H1 (cell line): ENCODE results near the gene CFAP97. TPM values are rescaled to one million over a fixed set of nuclear protein-coding genes. Genes with fewer than 3 reads are reported as not detected.

Experiments
- CTCF ChIA-PET: fragments of 300-600 bp; sonication (Branson Sonifier 250); formaldehyde crosslinking; loops from one replicate; lab custom pipeline; 2021; ENCODE audit not compliant: partially characterized antibody; lab: Charles Lee
- POLR2A ChIA-PET: fragments of 300-600 bp; sonication (Branson Sonifier 250); formaldehyde crosslinking; loops from one replicate; lab custom pipeline; 2021; ENCODE audit warnings: inconsistent platforms; ENCODE audit not compliant: partially characterized antibody; lab: Charles Lee
- DNase-seq, 2 experiments: peaks; one replicate each; pipeline versions ENCODE4 v3.0.0 to v3.0.0-alpha.2; 2010 to 2022; ENCODE audit warnings: low spot score in 2 of 2, low read depth in 1 of 2, mixed read lengths in 1 of 2
- FAIRE-seq: peaks from 2 replicates; lab custom pipeline; 2011; peaks lifted over from hg19 to GRCh38; lab: Jason Lieb, UNC
- H2AFZ ChIP-seq: 2 replicates; pipeline ENCODE4 v1.8.1; 2012; ENCODE audit warnings: low read length, inconsistent platforms
- H2AK5ac ChIP-seq: 2 replicates; pipeline ENCODE4 v1.6.1; 2013; ENCODE audit warnings: low read depth, low read length
- H2BK120ac ChIP-seq: replicated peaks from 2 replicates; pipeline ENCODE3; 2013; ENCODE audit warnings: low read depth, low read length, inconsistent platforms
- H2BK12ac ChIP-seq: 2 replicates; pipeline ENCODE4 v1.6.1; 2013; ENCODE audit warnings: low read depth, low read length
- H2BK15ac ChIP-seq: 2 replicates; pipeline ENCODE4 v1.6.1; 2013; ENCODE audit warnings: low read length
- H2BK20ac ChIP-seq: 2 replicates; pipeline ENCODE4 v1.6.1; 2013; ENCODE audit warnings: low read length
- H2BK5ac ChIP-seq: 2 replicates; pipeline ENCODE4 v1.6.1; 2013; ENCODE audit warnings: low read depth, low read length
- H3K14ac ChIP-seq: 2 replicates; pipeline ENCODE4 v1.6.1; 2013; ENCODE audit warnings: inconsistent platforms; ENCODE audit not compliant: insufficient read length
- H3K18ac ChIP-seq: 2 replicates; pipeline ENCODE4 v1.6.1; 2013; ENCODE audit warnings: low read length; ENCODE audit errors: extremely low read depth
- H3K23ac ChIP-seq: 2 replicates; pipeline ENCODE4 v1.6.1; 2013; ENCODE audit warnings: inconsistent platforms; ENCODE audit not compliant: insufficient read length
- H3K23me2 ChIP-seq: 2 replicates; pipeline ENCODE4 v1.6.1; 2013; ENCODE audit warnings: low read depth, low read length
- H3K27ac ChIP-seq: 2 replicates; pipeline ENCODE4 v1.6.1; 2011; ENCODE audit warnings: low read depth, low read length, inconsistent platforms
- H3K27me3 ChIP-seq, 4 experiments: replicated peaks in 1 of 4; 1 replicate in 1 of 4; 2 replicates in 3 of 4; pipeline versions ENCODE4 v1.6.1 to v1.8.1; 2011 to 2013; ENCODE audit warnings: low read length in 3 of 4, mild to moderate bottlenecking in 3 of 4, inconsistent platforms in 2 of 4, mixed read lengths in 2 of 4, moderate library complexity in 1 of 4; ENCODE audit not compliant: control insufficient read depth in 3 of 4, insufficient read depth in 3 of 4; ENCODE audit errors: extremely low read depth in 1 of 4
- H3K36me3 ChIP-seq, 4 experiments: 2 replicates each; pipeline versions ENCODE4 v1.6.1 to v1.8.1; 2011 to 2013; ENCODE audit warnings: mild to moderate bottlenecking in 4 of 4, low read length in 3 of 4, moderate library complexity in 2 of 4, control low read depth in 1 of 4, inconsistent platforms in 1 of 4; ENCODE audit not compliant: insufficient read depth in 4 of 4, control insufficient read depth in 2 of 4
- H3K4ac ChIP-seq: replicated peaks from 2 replicates; pipeline ENCODE3; 2013; ENCODE audit warnings: low read length, low read depth, mixed read lengths, inconsistent platforms; ENCODE audit not compliant: insufficient read length
- H3K4me1 ChIP-seq, 4 experiments: replicated peaks in 1 of 4; 1 replicate in 1 of 4; 2 replicates in 3 of 4; pipeline versions ENCODE4 v1.6.1 to v1.8.1; 2011 to 2013; ENCODE audit warnings: low read length in 3 of 4, inconsistent platforms in 2 of 4, mixed read lengths in 1 of 4; ENCODE audit not compliant: insufficient read depth in 4 of 4, control insufficient read depth in 3 of 4
- H3K4me2 ChIP-seq, 2 experiments: 2 replicates each; pipeline versions ENCODE4 v1.6.1 to v1.8.1; 2011 to 2013; ENCODE audit warnings: low read depth in 2 of 2, low read length in 2 of 2, control low read depth in 1 of 2, inconsistent platforms in 1 of 2, mild to moderate bottlenecking in 1 of 2; ENCODE audit not compliant: insufficient read depth in 1 of 2
- H3K4me3 ChIP-seq, 4 experiments: fragments of 200-600, 300-600 bp in 1 of 4; sonication (generic), shearing (Covaris generic), sonication (Bioruptor Twin) in 1 of 4; 2 replicates each; pipeline versions ENCODE4 v1.5.1 to v1.8.1; 2011 to 2016; ENCODE audit warnings: low read length in 4 of 4, low read depth in 3 of 4, control low read depth in 2 of 4, inconsistent platforms in 2 of 4, mild to moderate bottlenecking in 2 of 4, mixed read lengths in 1 of 4, moderate library complexity in 1 of 4; ENCODE audit not compliant: insufficient read depth in 2 of 4; ENCODE audit errors: extremely low read depth in 1 of 4
- H3K56ac ChIP-seq: replicated peaks from 2 replicates; pipeline ENCODE3; 2013; ENCODE audit warnings: low read depth, mild to moderate bottlenecking, mixed read lengths, low read length, inconsistent platforms; ENCODE audit not compliant: insufficient read length
- H3K79me1 ChIP-seq: 2 replicates; pipeline ENCODE4 v1.6.1; 2013; ENCODE audit warnings: low read depth, low read length, control low read depth
- H3K79me2 ChIP-seq, 2 experiments: 2 replicates each; pipeline versions ENCODE4 v1.6.1 to v1.8.1; 2012 to 2013; ENCODE audit warnings: low read length in 2 of 2, mild to moderate bottlenecking in 2 of 2, inconsistent platforms in 1 of 2; ENCODE audit not compliant: insufficient read depth in 2 of 2, control insufficient read depth in 1 of 2
- H3K9ac ChIP-seq, 4 experiments: replicated peaks in 1 of 4; 1 replicate in 1 of 4; 2 replicates in 3 of 4; pipeline versions ENCODE4 v1.6.1 to v1.8.1; 2011 to 2013; ENCODE audit warnings: low read depth in 3 of 4, low read length in 3 of 4, control low read depth in 2 of 4, mild to moderate bottlenecking in 2 of 4, moderate library complexity in 2 of 4, inconsistent platforms in 1 of 4; ENCODE audit errors: extremely low read depth in 1 of 4
- H3K9me3 ChIP-seq, 2 experiments: 2 replicates each; pipeline versions ENCODE4 v1.6.1 to v1.8.1; 2012 to 2013; ENCODE audit warnings: mild to moderate bottlenecking in 2 of 2, moderate library complexity in 2 of 2, control low read depth in 1 of 2, inconsistent platforms in 1 of 2, low read depth in 1 of 2, low read length in 1 of 2, mixed read lengths in 1 of 2; ENCODE audit not compliant: insufficient read depth in 2 of 2
- H4K20me1 ChIP-seq, 2 experiments: replicated peaks in 1 of 2; 2 replicates each; pipeline versions ENCODE3 to v1.8.1; 2011 to 2013; ENCODE audit warnings: inconsistent platforms in 2 of 2, low read length in 2 of 2, mild to moderate bottlenecking in 1 of 2; ENCODE audit not compliant: insufficient read depth in 2 of 2, control insufficient read depth in 1 of 2
- H4K5ac ChIP-seq: 2 replicates; pipeline ENCODE4 v1.6.1; 2013; ENCODE audit warnings: low read length, low read depth, mixed read lengths, inconsistent platforms; ENCODE audit not compliant: insufficient read length
- H4K8ac ChIP-seq: 2 replicates; pipeline ENCODE4 v1.8.0; 2013; ENCODE audit warnings: mild to moderate bottlenecking, moderate library complexity, low read length, inconsistent platforms; ENCODE audit not compliant: insufficient read depth; ENCODE audit errors: extremely low read depth
- H4K91ac ChIP-seq: replicated peaks from 2 replicates; pipeline ENCODE3; 2013; ENCODE audit warnings: low read length, mixed read lengths, inconsistent platforms; ENCODE audit not compliant: insufficient read length
- BRCA1 ChIP-seq: IDR thresholded peaks from 2 replicates; pipeline ENCODE4 v1.6.1; 2012; ENCODE audit warnings: low read depth, low read length, improper control_type of control experiment
- EGR1 ChIP-seq: IDR thresholded peaks from 2 replicates; pipeline ENCODE4 v1.6.1; 2011; ENCODE audit warnings: low read depth, low read length, borderline replicate concordance
- EP300 ChIP-seq, 2 experiments: IDR thresholded peaks; 1 replicate in 1 of 2; 2 replicates in 1 of 2; pipeline ENCODE4 v1.6.1; 2011 to 2012; ENCODE audit warnings: low read depth in 2 of 2, low read length in 2 of 2, mild to moderate bottlenecking in 2 of 2, borderline replicate concordance in 1 of 2, inconsistent platforms in 1 of 2, moderate library complexity in 1 of 2
- KDM5A ChIP-seq: fragments of 200-600 bp; IDR thresholded peaks from 2 replicates; pipeline ENCODE4 v1.7.1; 2012; ENCODE audit warnings: mild to moderate bottlenecking, low read length, inconsistent platforms, mixed read lengths
- RNF2 ChIP-seq: fragments of 200-900, 300-1000 bp; sonication (generic); IDR thresholded peaks from 2 replicates; pipeline ENCODE4 v1.7.1; 2016; ENCODE audit warnings: borderline replicate concordance, low read depth, mild to moderate bottlenecking, antibody characterized with exemption, low read length; ENCODE audit not compliant: poor library complexity, severe bottlenecking; ENCODE audit errors: missing control alignments
- SRF ChIP-seq: IDR thresholded peaks from 2 replicates; pipeline ENCODE4 v1.6.1; 2011; ENCODE audit warnings: mild to moderate bottlenecking, low read depth, low read length, moderate library complexity
- YY1 ChIP-seq: IDR thresholded peaks from 2 replicates; pipeline ENCODE4 v1.6.1; 2011; ENCODE audit warnings: low read depth, mild to moderate bottlenecking, low read length
- WGBS, 2 experiments: shearing (Covaris generic) in 1 of 2; methylation state at CpG; one replicate each; pipeline versions ENCODE4 v1.1.6 to v1.1.7; 2013 to 2015; ENCODE audit warnings: low lambda C conversion rate in 2 of 2, mixed read lengths in 2 of 2, inconsistent platforms in 1 of 2, low coverage in 1 of 2, missing lambda C conversion rate in 1 of 2; ENCODE audit not compliant: insufficient replicate concordance in 2 of 2, insufficient coverage in 1 of 2, insufficient read length in 1 of 2; ENCODE audit errors: extremely low coverage in 1 of 2, missing lambda C conversion rate in 1 of 2; 5-methylcytosine and 5-hydroxymethylcytosine counted together
- polyA plus RNA-seq, 7 experiments: library from polyadenylated mRNA; depleted of rRNA in 3 of 7; stranded (reverse) in 5 of 7; unstranded in 2 of 7; fragments of >200 nt in 5 of 7; fragments of 200-250 nt in 2 of 7; gene quantifications; 1 replicate in 5 of 7; 2 replicates in 1 of 7; 4 replicates in 1 of 7; pipeline versions ENCODE4 v1.2.1 to v1.2.3, GENCODE V29; 2011 to 2013; ENCODE audit warnings: missing spikeins in 2 of 7, mixed read lengths in 2 of 7
- total RNA-seq: library from RNA; stranded (reverse); fragmentation: NEBNext Ultra II Directional; extraction: Animal tissue kit (Norgen Biotek cat#: 25700); gene quantifications from 2 replicates; pipeline ENCODE4 v1.2.1, GENCODE V29; 2021
- TF ChIP-seq, protein P1 (sequence below): IDR thresholded peaks from 2 replicates; pipeline ENCODE4 v1.6.1; 2012; ENCODE audit warnings: low read length, inconsistent platforms

CFAP97 gene
- total and polyA plus RNA-seq, 2 of the 8 experiments (the other 6 are each of a cell fraction or from before 2014, with no cell fraction given) = 9.2 to 40.4 TPM

DNA sequence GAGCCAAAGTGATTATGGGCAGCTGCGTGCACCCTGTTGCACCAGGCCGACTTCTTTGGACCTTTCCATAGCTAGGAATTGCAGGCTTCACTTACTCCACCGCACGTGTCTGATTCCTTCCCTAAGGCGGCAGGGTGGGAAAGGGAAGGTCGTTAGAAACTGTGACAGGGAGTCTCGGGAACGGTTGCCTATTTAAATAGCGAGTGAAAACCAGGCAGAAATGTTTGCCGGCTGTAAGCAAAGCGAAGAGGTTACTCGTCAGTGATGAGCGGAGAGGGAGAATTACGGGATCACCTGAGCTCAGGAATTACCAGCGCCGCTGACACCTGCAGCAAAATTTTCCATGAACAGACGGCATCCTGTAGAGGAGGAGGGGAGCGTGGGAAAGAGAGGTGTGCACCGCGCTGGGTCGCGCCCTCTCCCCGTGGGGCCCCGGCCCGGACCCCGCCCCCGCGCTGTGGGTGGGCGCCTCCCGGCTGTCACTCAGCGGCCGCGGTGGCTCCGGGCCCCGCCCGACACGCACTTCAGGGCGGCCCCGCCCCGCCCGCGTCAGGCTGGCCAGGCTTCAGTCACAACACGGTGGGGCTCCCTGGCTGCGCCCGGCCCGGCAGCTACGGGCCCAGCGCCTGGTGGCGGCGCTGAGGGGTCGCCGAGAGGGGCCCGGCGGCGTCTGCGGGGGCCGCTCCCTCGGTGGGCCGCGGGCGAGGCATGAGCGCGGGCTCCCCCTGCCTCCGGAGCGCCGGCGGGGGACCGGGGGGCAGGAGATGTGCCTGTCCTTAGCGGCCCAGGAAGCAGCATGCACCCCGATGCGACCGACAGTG, 5.4 kb upstream of the CFAP97 start, which contains the start of gene SNX25:
SNX25 (plus strand) TSS at position 568 of the 821 bp plus-strand sequence; CDS start at position 797, 229 bp downstream.
- H3K9ac ChIP-seq = peak within 1 kb of the TSS; percentile 42 to 85 (median 57)
- H3K4ac ChIP-seq = peak within 1 kb of the TSS; percentile 79
- H3K9me3 ChIP-seq = no peaks in the 10 kb centered on the region
- peak within 1 kb of the TSS; percentile 16 for H4K8ac ChIP-seq
- H3K18ac ChIP-seq = peak within 1 kb of the TSS; percentile 92
- H3K4me1 ChIP-seq = peaks cover 5 to 14% (median 10%) of the 10 kb centered on the region in 4 experiments; a peak in 6 of 7 replicates
- no peaks in the 10 kb centered on the region for H3K79me1 ChIP-seq
- peak within 1 kb of the TSS; percentile 71 to 89 (median 80) for H3K4me3 ChIP-seq
- H2AK5ac ChIP-seq = no peak within 1 kb of the TSS
- peaks cover 0 to 3% (median 0%) of the 10 kb centered on the region in 4 experiments; a peak in 2 of 7 replicates for H3K27me3 ChIP-seq
- H4K5ac ChIP-seq = peak within 1 kb of the TSS; percentile 64
- peak within 1 kb of the TSS; percentile 12 for H3K56ac ChIP-seq
- H3K27ac ChIP-seq = no peak within 1 kb of the TSS
- H2BK20ac ChIP-seq = no peak within 1 kb of the TSS
- peak within 1 kb of the TSS; percentile 84 for H4K91ac ChIP-seq
- H3K4me2 ChIP-seq = peak within 1 kb of the TSS; percentile 71 to 97
- ChIA-PET POLR2A (interaction anchor here (0.8 to 1.9 kb wide), 7 partner anchors 10 to 392 kb away, joined by 3 to 5 read pairs (median 3); partner anchors contain the start of gene SLC25A4), CTCF (interaction anchor here (1.1 kb wide), 1 partner anchor 25 kb away, joined by 5 read pairs; no protein-coding TSS in a partner anchor)
- no peak within 1 kb of the TSS for H2BK120ac ChIP-seq
- peaks cover 8% of the 10 kb centered on the region for H3K23me2 ChIP-seq
- 6% methylated on average over 49 of the region's 72 CpGs; no CpG with 5 or more reads in 1 of the 2 experiments for WGBS, 2 experiments
- peak within 1 kb of the TSS; percentile 53; the same call in 1 of the 2 replicates for H2BK15ac ChIP-seq
- no peak within 1 kb of the TSS for H3K23ac ChIP-seq
- DNase-seq (peak in 1 of 2 experiments; percentile 93), FAIRE-seq (no peak)
- H3K79me2 ChIP-seq = peaks cover 0 to 40% of the 10 kb centered on the region in 2 experiments; a peak in 2 of 4 replicates
- peaks cover 4 to 5% of the 10 kb centered on the region in 2 experiments for H4K20me1 ChIP-seq
- H2BK5ac ChIP-seq = peak within 1 kb of the TSS; percentile 55; the same call in 1 of the 2 replicates
- peak within 1 kb of the TSS; percentile 47 for H2AFZ ChIP-seq
- H2BK12ac ChIP-seq = peak within 1 kb of the TSS; percentile 72; the same call in 1 of the 2 replicates
- no peaks in the 10 kb centered on the region for H3K36me3 ChIP-seq
- no peak within 1 kb of the TSS for H3K14ac ChIP-seq
- TF ChIP-seq YY1 (no peak), EP300 (IDR thresholded peaks at IDR 0.05; ENCODE audit: borderline replicate concordance in 1 of 2, low read depth in 2 of 2, low read length in 2 of 2) (no peak), BRCA1 (no peak), EGR1 (no peak; the same call in 1 of the 2 replicates), KDM5A (no peak), RNF2 (no peak), SRF (no peak)
- TF ChIP-seq, protein P1, sequence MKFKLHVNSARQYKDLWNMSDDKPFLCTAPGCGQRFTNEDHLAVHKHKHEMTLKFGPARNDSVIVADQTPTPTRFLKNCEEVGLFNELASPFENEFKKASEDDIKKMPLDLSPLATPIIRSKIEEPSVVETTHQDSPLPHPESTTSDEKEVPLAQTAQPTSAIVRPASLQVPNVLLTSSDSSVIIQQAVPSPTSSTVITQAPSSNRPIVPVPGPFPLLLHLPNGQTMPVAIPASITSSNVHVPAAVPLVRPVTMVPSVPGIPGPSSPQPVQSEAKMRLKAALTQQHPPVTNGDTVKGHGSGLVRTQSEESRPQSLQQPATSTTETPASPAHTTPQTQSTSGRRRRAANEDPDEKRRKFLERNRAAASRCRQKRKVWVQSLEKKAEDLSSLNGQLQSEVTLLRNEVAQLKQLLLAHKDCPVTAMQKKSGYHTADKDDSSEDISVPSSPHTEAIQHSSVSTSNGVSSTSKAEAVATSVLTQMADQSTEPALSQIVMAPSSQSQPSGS = no peak
